ENCODE data around the gene TTLL10. TPM values are rescaled to one million over a fixed set of nuclear protein-coding genes. Genes with fewer than 3 reads are reported as not detected.

Gene TTLL10
- total and polyA plus RNA-seq, 4 donors: 0.15 TPM; not detected in 3

DNA sequence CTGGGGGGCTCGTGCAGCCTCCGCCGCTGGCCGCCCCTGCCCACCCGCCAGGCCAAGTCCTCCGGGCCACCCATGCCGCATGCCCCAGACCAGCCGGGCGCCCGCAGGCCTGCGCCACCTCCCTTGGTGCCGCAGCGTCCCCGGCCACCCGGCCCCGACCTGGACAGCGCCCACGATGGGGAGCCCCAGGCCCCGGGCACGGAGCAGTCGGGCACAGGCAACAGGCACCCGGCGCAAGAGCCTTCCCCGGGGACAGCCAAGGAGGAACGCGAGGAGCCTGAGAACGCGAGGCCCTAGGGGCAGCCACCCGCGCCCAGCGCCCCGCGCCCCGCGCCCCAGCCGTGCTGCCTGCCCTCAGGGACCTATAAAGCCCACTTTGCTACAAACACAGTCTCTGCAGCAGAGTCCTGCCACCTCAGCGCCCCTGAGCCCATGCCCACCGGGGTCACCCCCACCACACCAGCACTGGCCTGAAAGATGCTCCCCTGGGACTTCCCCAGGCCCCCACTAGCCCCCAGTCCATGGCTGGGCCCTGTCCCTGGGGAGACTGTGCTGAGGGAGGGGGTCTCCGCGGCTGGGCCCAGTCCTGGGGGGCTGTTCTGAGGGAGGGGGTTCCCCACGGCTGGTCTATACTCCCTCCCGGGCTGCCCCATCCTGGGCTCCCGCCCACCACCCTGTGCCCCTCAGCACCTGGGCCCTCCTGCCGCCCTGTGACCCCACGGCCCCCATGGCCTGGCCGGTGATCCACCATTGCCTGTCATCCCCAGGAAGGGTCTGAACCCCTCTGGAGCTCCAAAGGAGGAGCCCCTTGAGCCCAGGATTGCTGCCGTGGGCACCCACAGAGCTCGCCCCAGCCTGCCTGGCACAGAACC is 24.1 kb downstream of the TTLL10 start:
- H3K4me1 ChIP-seq (ENCODE audit: control insufficient read depth in 1 of 2, insufficient read depth in 2 of 2, low read length in 2 of 2): no peaks in the 10 kb centered on the region
- ATAC-seq (ENCODE audit: low FRiP score) (no peak), DNase-seq (peak; percentile 43 to 68)
- WGBS, 2 donors: 91 to 93% methylated on average over 44 to 48 of the region's 48 CpGs
- intact Hi-C loops (cut with DNase I): no loop called here
- no peak overlapping the region for H3K4me3 ChIP-seq (ENCODE audit: low read length in 2 of 2)
- H3K36me3 ChIP-seq (ENCODE audit: control insufficient read depth in 1 of 2, insufficient read depth in 2 of 2, low read length in 1 of 2): no peaks in the 10 kb centered on the region
- peaks cover 1% of the 10 kb centered on the region for H3K9me3 ChIP-seq (ENCODE audit: control insufficient read depth, low read length)
- no peak overlapping the region for H3K27ac ChIP-seq (ENCODE audit: low read depth in 1 of 2, low read length in 2 of 2)
- H3K27me3 ChIP-seq (ENCODE audit: control insufficient read depth in 1 of 2, insufficient read depth in 2 of 2, low read length in 1 of 2): no peaks in the 10 kb centered on the region

DNA sequence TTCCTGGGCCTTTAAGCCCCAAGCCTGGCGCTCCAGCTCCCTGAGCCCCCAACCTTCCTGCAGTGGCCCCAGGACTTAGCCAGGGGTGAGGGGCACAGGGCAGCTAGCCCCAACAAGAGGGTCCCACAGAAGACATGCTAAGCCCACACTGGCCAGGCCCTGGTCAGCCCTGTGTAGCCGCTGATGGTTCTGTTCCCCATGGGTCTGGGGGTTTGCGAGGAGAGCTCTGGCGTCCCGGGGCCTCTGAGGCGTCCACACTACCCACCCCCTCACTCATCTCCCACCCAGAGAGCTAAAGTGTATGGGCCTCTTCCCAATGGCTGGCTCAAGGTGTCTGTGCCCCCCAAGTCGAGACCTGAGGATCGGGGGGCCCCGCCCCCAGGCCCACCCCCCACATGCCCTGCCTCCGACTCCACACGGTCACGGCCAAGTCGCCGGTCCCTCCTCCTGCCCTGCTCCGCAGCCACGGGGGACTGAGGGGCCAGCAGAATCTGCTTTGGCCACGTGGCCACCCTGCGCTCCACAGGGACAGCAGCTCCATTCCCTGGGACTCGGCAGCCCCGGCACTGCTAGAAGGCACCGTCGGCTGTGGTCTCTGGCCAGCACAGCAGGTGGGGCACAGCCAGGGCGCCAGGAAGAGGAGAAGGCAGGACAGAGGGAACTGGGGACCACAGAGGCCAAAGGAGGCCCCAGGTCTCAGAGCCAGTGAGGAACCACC is 24.9 kb downstream of the TTLL10 start:
- intact Hi-C loops (cut with DNase I): no loop called here
- Histone ChIP-seq H3K4me1 (ENCODE audit: control insufficient read depth in 1 of 2, insufficient read depth in 2 of 2, low read length in 2 of 2) (no peaks in the 10 kb centered on the region), H3K36me3 (ENCODE audit: control insufficient read depth in 1 of 2, insufficient read depth in 2 of 2, low read length in 1 of 2) (no peaks in the 10 kb centered on the region), H3K9me3 (ENCODE audit: control insufficient read depth, low read length) (peaks cover 1% of the 10 kb centered on the region), H3K27ac (ENCODE audit: low read depth in 1 of 2, low read length in 2 of 2) (no peak overlapping the region), H3K4me3 (ENCODE audit: low read length in 2 of 2) (no peak overlapping the region), H3K27me3 (ENCODE audit: control insufficient read depth in 1 of 2, insufficient read depth in 2 of 2, low read length in 1 of 2) (no peaks in the 10 kb centered on the region)
- DNase-seq (peak; percentile 44 to 63), ATAC-seq (ENCODE audit: low FRiP score) (no peak)
- 70 to 74% methylated on average over 22 to 23 of the region's 23 CpGs for WGBS, 2 donors

DNA sequence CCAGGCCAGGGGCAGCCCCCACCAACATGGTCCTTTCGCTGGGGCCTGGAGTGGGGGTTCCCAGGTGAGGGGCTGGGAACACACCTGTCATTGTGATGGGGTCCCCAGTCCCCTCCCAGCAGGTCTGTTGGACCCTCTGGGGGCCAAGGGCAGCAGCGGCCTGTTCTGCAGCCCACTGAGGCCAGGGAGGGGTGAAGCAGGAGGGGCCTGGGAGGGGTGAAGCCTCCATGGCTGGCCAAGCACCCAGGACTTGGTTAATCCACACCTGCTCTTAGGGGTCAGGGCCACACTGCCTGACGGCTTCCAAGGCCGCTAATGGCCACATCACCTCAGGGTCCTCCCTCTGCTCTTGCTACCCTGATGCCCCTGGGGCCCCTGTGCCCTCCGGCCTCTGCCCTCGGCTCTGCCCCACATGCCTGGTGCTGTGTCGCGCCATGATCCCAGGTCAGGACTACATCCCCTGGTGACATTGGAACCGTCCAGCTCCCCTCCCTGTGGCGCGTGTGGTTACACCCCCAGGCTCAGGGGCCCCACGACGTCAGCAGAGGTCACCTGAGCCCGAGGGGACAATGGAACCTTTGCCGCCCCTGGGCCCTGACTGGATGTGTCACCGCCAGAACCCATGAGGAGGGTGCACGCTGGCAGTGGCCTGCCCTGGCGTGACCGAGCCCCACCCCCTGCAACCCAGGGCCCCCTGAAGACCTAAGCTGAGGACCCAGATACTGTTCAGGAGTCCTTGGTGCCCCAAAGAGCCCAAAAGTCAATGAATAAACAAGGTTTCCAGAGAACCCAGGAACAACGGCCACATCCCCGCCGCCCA is 25.7 kb downstream of the TTLL10 start:
- intact Hi-C loops (cut with DNase I): no loop called here
- WGBS, 2 donors: 87 to 88% methylated on average over 22 of the region's 22 CpGs
- peaks cover 1% of the 10 kb centered on the region for H3K9me3 ChIP-seq (ENCODE audit: control insufficient read depth, low read length)
- no peaks in the 10 kb centered on the region for H3K4me1 ChIP-seq (ENCODE audit: control insufficient read depth in 1 of 2, insufficient read depth in 2 of 2, low read length in 2 of 2)
- peak; percentile 29 to 72 for DNase-seq
- no peaks in the 10 kb centered on the region for H3K36me3 ChIP-seq (ENCODE audit: control insufficient read depth in 1 of 2, insufficient read depth in 2 of 2, low read length in 1 of 2)
- H3K4me3 ChIP-seq (ENCODE audit: low read length in 2 of 2): no peak overlapping the region
- no peak for ATAC-seq (ENCODE audit: low FRiP score)
- H3K27ac ChIP-seq (ENCODE audit: low read depth in 1 of 2, low read length in 2 of 2): no peak overlapping the region
- H3K27me3 ChIP-seq (ENCODE audit: control insufficient read depth in 1 of 2, insufficient read depth in 2 of 2, low read length in 1 of 2): no peaks in the 10 kb centered on the region

DNA sequence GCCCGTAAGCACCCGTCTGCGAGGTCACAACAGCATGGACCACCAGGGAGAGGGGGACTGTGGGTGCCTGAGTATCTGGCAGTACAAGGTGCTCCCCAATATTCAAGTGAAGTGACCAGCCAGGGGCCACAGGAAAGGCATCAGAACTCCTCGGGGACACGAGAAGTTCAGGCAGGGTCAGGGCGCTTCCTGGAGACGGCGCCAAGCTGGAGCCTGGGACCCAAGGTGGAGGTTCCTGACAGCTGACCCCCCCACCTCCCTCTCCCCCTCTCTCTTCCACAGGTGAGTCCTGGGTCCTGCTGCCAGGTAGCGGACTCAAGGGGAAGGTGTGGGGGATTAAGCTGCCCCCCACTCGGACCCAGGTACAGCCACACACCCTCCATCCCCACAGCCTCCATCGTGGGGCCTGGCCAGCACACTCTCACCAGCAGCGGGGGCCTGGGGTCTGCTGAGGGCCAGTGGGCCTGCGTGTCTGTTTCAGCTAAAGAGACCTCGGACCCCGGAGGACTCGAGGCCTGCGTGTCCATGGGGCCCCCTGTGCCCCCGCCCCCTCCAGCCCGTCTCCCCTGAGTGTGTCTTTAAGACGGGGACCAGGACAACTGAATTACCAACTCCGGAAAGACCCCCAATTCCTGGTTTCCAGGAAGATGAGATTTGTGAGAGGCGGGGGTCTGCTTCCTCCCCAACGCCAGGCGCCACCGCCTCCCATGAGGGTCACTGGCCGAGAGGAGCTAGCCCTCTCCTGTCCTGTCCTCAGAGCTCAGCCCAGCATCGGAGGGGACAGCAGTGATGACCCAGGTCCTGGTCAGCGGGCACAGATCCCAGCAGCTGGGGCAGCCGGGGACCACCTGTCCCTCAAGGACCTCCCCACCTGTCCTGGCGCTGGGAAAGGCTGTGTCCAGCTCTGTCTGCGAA is 26.5 kb downstream of the TTLL10 start:
- DNase-seq: peak; percentile 43 to 73
- intact Hi-C loops (cut with DNase I): no loop called here
- no peaks in the 10 kb centered on the region for H3K9me3 ChIP-seq (ENCODE audit: control insufficient read depth, low read length)
- no peak overlapping the region for H3K27ac ChIP-seq (ENCODE audit: low read depth in 1 of 2, low read length in 2 of 2)
- WGBS, 2 donors: 86 to 87% methylated on average over 31 of the region's 31 CpGs
- no peak overlapping the region for H3K4me3 ChIP-seq (ENCODE audit: low read length in 2 of 2)
- H3K4me1 ChIP-seq (ENCODE audit: control insufficient read depth in 1 of 2, insufficient read depth in 2 of 2, low read length in 2 of 2): no peaks in the 10 kb centered on the region
- no peaks in the 10 kb centered on the region for H3K36me3 ChIP-seq (ENCODE audit: control insufficient read depth in 1 of 2, insufficient read depth in 2 of 2, low read length in 1 of 2)
- no peak for ATAC-seq (ENCODE audit: low FRiP score)
- H3K27me3 ChIP-seq (ENCODE audit: control insufficient read depth in 1 of 2, insufficient read depth in 2 of 2, low read length in 1 of 2): no peaks in the 10 kb centered on the region

DNA sequence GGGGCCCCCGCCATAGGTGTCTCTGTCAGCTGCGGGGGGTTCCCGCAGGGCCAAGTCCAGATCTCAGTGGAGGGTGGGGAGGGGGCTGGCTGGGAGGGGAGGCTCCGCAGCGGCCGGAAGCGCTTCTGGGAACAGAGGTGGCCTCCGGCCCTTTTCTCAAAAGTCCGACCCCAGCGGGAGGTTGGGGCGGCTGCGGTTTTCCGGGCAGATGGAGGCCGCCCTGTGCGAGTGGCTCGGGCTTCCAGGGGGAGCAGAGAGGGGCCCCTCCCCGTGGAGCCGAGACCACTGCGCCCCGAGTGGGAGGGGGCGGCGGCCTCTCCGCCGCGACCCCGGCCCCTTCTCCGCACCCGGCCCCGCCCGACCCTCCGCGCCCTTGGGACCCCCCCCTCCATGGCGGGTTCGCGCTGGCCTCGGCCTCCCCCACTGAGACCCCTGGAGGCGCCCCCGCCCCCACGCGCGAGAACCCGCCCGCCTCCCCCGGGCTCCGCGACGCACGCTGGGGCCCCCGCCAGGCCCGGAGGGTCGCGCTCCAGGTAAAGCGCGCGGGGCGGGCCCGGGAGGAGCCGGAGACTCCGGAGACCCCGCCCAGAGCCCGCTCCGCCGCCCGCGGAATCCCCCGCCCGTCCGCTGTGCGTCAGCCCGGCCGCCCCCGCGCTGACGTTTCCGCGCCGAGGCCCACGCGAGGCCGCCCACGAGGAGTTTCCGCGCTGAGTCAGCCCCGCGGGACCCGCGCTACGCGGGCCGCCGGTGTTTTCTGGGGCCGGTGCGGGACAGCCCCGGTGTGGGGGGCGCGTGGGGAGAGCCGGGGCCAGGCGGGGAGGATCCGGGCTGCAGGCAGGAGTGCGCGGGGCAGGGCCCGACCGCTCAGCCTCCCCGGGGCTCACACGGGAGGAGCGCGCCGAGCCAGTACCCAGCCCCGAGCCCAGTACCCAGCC is 27.5 kb downstream of the TTLL10 start:
- H3K27me3 ChIP-seq (ENCODE audit: control insufficient read depth in 1 of 2, insufficient read depth in 2 of 2, low read length in 1 of 2): no peaks in the 10 kb centered on the region
- DNase-seq: peak; percentile 64 to 90
- WGBS, 2 donors: 2 to 7% methylated on average over 34 to 109 of the region's 109 CpGs

DNA sequence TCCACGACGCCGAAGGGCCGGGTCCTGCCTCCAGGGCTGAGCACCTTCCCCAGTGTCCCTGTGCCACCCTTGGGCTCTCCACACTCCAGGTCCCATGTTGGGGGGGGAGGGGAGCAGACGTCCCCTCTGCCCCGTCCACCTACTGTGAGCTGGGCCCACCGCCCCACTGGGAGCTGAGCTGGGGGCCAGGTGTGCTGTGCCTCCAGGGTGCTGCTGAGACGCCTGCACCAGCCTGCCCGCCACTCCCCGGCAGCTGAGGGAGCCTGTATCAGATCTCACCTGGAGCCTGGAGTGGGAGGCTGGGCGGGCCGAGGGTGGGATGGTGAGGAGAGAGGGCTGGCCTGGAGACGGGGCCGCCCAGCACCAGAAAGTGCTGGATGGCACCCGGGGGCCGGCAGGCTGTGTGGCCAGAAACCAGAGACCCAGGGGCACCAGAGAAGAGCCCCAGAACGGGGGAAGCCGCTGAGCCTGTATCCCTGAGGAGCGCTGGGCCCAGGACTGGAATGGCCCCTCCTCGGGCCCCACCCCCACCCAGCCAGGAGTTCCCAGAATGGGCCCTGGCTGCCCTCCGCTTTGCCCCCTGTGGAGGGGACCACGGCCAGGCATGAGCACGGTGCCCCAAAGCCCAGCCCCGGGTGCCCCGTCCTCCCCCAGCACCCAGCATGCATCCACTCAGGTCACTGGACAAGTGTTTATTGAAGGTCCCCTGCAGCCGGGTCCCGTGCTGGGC is 29.3 kb downstream of the TTLL10 start:
- H3K9me3 ChIP-seq (ENCODE audit: control insufficient read depth, low read length): no peaks in the 10 kb centered on the region
- 72 to 73% methylated on average over 21 to 27 of the region's 27 CpGs for WGBS, 2 donors
- peak; percentile 38 to 69 for DNase-seq
- H3K4me1 ChIP-seq (ENCODE audit: control insufficient read depth in 1 of 2, insufficient read depth in 2 of 2, low read length in 2 of 2): no peaks in the 10 kb centered on the region
- H3K27ac ChIP-seq (ENCODE audit: low read depth in 1 of 2, low read length in 2 of 2): no peak overlapping the region
- no peaks in the 10 kb centered on the region for H3K27me3 ChIP-seq (ENCODE audit: control insufficient read depth in 1 of 2, insufficient read depth in 2 of 2, low read length in 1 of 2)
- H3K36me3 ChIP-seq (ENCODE audit: control insufficient read depth in 1 of 2, insufficient read depth in 2 of 2, low read length in 1 of 2): no peaks in the 10 kb centered on the region
- no peak overlapping the region for H3K4me3 ChIP-seq (ENCODE audit: low read length in 2 of 2)
- ATAC-seq (ENCODE audit: low FRiP score): no peak
- intact Hi-C loops (cut with DNase I): no loop called here

More for the DNA sequence above, 27.5 kb downstream of the TTLL10 start:
- intact Hi-C loops (cut with DNase I): no loop called here
- Histone ChIP-seq H3K9me3 (ENCODE audit: control insufficient read depth, low read length) (no peaks in the 10 kb centered on the region), H3K4me3 (ENCODE audit: low read length in 2 of 2) (peak overlapping the region; percentile 2 to 23), H3K4me1 (ENCODE audit: control insufficient read depth in 1 of 2, insufficient read depth in 2 of 2, low read length in 2 of 2) (no peaks in the 10 kb centered on the region), H3K27ac (ENCODE audit: low read depth in 1 of 2, low read length in 2 of 2) (no peak overlapping the region), H3K36me3 (ENCODE audit: control insufficient read depth in 1 of 2, insufficient read depth in 2 of 2, low read length in 1 of 2) (no peaks in the 10 kb centered on the region)
- ATAC-seq (ENCODE audit: low FRiP score): peak; percentile 30
